NCI-H187 treated with DMSO at 0.1 percent for 48 hours (cell line): Measurements from ENCODE around the gene FAM20C.

Source experiments
- DNase-seq: peaks from one replicate; lab custom pipeline; 2025; lab: John Stamatoyannopoulos, UW

The FAM20C gene

GRCh38 chr7:191981-192649 lies at the start of gene FAM20C:
Gene FAM20C, plus strand, starts transcription at chr7:192571. Its CDS starts 629 bp downstream, at chr7:193200.
- DNase-seq = no peak

- no peak for DNase-seq
Observed at GRCh38 chr7:143145-143751, 49.1 kb upstream of the FAM20C start.

DNA sequence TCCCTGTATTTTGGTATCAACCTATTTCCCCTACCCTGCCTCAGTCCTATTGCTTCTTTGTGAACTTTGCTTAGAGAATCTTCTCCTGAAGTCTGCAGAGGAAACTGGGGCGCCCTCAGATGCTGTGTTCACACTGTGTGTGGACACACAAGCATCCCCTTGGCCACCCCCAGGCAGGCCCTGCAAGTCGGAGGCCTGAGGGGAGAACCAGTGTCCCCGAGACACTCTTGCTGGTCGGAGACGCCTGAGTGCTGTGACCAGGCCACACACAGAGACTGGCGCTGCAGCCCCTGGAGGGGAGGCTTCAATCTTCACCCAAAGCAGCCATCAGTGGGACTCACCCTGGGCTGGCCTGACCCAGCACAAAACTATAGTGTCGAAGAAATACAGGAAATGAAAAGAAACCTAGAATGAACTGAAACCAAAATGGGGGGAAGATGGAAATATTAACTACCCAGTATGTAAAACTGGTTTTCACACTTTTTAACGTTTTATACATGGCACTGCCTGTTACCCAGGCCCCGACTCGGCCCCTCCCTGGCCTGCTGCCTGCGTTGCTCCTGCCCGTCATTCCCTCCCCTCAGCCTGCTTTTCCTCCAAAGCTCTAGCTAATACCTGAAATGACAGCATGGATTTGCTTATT lies 48.4 kb upstream of the FAM20C start:
- DNase-seq = no peak

DNA sequence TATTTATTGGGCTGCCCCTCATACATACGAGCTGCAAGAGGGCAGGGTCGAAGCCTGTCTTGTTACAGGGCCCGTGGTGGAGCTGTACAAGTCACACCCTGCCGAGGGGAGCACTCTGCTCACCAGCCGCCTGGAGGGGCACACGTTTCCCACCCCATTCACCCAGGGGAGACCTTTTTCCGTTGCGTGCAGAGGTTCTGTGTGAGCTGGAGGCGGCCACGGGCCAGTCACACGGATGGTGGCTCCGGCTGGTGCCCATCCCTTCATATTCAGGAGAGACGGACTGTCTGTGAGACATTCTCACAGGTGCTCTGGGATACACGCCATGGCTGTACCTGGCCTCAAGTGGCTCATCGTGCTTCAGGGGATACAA lies 47.9 kb upstream of the FAM20C start:
- DNase-seq = no peak

- DNase-seq = no peak
Observed at GRCh38 chr7:145863-146262, 46.5 kb upstream of the FAM20C start.

DNA sequence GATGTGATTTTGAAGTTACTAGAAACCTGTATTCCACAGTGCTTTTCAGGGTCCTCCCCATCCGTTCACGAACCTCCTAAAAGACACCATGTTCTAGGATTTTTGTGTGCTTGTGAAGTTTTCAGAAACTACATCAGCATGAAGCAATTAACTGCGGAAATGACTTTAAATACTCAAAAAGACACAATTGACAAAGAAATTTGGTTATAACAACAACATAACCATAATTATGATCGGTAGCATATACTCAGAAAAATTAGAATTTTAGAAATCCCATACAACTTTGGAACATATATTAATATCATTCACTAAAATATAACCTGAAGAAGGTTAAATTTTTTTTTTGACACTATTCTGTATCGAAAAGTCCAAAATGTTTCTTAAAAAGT lies 43.8 kb upstream of the FAM20C start:
- DNase-seq = no peak

- DNase-seq = peak; percentile 75
Observed at GRCh38 chr7:148932-149790, 43.2 kb upstream of the FAM20C start.

DNA sequence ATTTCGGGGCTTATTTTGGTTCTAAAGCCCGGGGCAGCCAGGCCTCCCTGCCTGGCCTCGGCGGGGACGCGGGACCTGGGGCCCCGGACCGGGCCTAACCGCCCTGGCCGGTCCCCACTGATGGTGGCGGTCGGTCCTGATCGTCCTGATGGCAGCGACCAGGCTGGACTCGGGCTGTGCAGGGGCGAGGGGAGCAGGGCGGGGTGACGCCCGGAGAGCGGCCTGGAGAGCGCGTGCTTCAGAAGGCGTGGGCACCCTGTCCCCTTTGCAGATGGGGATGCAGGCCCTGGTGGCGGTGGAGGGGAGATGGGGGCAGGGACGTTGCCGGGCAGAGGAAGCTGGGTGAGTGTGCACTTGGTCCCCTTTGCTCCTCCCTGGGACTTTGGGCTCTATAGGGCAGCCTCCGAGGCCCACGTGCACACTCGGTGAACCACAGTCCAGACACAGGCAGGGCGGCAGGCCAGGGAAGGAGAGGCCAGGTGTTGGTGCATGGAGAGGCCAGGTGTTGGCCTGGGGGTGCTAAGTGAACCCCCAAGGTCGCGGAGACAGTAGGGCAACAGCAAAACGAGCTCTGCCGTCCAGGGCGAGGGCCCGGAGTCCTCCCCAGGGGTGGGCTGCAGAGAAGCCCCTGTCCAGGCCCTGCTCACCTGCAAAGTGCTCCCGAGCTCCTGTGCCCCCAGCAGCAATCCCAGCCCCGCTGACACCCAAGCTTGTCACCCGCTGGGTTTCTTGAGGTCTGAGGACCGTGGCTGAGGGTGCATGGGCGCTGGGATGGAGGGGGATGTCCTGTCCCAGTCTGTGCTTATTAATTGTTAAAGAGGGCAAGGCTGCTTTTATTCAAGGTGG lies 42.4 kb upstream of the FAM20C start:
- no peak for DNase-seq

GRCh38 chr7:150811-151221 lies 41.6 kb upstream of the FAM20C start:
- no peak for DNase-seq

- DNase-seq = no peak
Observed at GRCh38 chr7:151346-152050, 40.9 kb upstream of the FAM20C start.

- no peak for DNase-seq
Observed at GRCh38 chr7:152702-153391, 39.5 kb upstream of the FAM20C start.

DNA sequence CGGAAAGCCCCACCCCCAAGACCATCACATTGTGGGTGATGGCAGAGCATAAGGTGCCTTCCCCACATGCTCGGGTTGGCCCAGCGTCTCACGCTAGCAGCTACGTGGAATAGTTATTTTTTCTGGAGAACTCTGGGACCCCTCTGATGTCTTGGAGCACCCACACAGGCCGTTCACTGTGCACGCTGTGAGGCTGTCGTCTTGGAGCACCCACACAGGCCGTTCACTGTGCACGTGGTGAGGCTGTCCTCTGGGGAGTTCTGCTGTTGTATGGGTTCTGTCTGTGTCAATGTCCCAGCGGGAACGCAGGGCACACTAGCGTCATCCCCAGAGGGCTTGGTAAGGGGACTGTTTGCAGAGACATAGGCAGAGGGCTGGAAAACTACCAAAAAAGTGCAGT lies 38.8 kb upstream of the FAM20C start:
- no peak for DNase-seq

DNA sequence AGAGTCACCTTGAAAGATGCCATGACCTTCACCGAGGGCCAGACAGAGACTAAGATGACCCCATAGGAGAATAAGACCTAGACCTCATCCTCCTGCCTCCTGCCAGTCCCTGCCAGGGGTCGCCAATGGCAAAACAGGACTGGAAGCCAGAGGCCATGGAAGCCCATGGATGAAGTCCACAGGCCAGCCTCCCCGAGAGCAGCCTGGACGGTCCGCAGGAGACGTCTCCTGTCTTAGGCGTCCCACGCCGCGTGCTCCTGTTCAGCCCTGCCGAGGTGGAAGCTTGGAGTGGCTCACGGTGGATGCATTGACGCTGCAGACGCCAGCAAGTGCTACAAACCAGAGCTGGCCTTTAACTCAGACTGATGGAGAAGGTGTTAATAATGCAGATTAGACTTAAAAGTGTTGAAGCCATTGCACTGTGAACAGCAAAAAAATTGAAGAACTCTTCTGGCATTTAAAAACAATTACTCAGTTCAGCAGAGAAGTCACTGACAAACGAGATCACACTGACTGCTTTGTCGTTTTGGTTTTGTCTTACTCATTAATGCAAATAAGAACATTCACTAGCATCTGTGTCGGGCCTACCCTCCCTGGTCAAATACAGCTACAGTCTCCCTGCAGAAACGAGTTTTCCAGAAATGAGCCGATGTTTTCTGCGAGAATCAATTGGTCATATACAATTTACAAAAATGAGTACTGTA lies 38.1 kb upstream of the FAM20C start:
- no peak for DNase-seq

- DNase-seq = no peak
Observed at GRCh38 chr7:155469-155900, 36.9 kb upstream of the FAM20C start.

DNA sequence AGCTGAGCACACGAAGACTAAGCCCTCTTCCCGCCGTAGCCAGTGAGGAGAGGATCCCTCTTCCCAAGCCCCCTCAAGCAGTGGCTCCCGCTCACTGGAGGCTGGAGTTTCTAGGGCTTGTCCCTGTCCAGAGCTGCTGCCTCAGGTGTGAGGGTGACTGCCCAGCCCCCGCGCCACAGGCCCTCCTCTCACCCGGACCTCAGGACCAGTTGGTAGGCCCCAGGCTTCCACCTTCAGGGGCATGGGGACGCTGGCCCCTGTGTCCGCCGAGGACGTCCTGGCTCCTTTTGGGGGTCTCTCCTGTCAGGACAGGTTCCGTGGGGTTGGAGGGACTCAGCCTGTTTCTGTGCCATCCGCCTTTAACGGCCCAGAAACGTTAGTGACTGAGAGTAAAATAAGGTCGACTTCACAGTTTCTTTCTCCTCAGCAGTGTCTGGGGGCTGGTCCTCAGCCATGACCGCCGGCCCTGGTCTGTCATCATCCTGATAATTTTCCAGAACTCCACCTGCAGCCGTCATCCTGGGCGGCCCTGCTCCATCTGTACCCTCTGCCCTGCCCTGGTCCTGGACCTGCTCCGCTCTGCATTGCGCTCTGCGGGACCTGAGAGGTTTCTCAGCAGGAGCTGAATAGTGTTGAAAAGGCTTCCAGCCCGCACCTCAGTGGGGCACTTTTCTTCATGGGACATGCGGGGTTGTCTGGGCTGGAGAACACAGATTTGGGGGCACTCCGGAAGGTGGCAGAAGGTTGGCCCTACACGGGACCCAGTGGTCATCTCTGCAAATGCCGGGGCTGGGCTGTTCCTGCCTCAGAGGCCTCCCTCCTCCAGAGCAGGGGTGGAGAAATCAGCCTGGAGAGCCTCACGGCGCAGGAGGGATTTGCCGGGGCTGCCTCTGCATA lies 36.0 kb upstream of the FAM20C start:
- no peak for DNase-seq

DNA sequence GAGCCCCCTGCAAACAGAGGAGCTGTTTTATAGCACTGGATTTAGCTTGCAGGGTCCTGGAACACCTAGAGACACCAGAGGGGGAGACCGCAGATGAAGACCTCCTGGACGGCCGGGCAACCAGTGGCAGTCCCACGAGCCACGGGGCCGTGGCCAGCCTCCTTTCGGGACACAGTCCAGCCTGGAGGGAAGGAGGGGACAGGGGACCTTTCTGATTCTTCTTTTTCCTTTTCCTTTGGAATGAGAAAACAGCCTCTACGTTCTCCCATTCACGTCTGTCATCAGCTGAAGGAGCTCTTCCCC lies 35.4 kb upstream of the FAM20C start:
- no peak for DNase-seq

- DNase-seq = no peak
Observed at GRCh38 chr7:157771-158625, 34.4 kb upstream of the FAM20C start.

- no peak for DNase-seq
Observed at GRCh38 chr7:158771-159170, 33.6 kb upstream of the FAM20C start.
